ENCODE data around the gene WIPF1.

The WIPF1 gene

GRCh38 chr2:174632841-174633622, 35.4 kb upstream of the WIPF1 start:
- TF ChIP-seq POLR2AphosphoS5 (IDR thresholded peaks at IDR 0.05; ENCODE audit: low read depth, low read length) = no peak
- no peak for TF ChIP-seq REST (IDR thresholded peaks at IDR 0.05; ENCODE audit: insufficient read depth in 1 of 2, low read depth in 2 of 2, low read length in 2 of 2)
- no peak for TF ChIP-seq FOXP2 (optimal IDR thresholded peaks at IDR 0.05; ENCODE audit: borderline replicate concordance, extremely low read depth, extremely low read length, insufficient read depth)
- no peak for TF ChIP-seq SIN3A (IDR thresholded peaks at IDR 0.05; ENCODE audit: borderline replicate concordance, insufficient read depth, low read length)
- no peak for TF ChIP-seq TAF1 (IDR thresholded peaks at IDR 0.05; ENCODE audit: borderline replicate concordance, insufficient read depth, low read length)

DNA sequence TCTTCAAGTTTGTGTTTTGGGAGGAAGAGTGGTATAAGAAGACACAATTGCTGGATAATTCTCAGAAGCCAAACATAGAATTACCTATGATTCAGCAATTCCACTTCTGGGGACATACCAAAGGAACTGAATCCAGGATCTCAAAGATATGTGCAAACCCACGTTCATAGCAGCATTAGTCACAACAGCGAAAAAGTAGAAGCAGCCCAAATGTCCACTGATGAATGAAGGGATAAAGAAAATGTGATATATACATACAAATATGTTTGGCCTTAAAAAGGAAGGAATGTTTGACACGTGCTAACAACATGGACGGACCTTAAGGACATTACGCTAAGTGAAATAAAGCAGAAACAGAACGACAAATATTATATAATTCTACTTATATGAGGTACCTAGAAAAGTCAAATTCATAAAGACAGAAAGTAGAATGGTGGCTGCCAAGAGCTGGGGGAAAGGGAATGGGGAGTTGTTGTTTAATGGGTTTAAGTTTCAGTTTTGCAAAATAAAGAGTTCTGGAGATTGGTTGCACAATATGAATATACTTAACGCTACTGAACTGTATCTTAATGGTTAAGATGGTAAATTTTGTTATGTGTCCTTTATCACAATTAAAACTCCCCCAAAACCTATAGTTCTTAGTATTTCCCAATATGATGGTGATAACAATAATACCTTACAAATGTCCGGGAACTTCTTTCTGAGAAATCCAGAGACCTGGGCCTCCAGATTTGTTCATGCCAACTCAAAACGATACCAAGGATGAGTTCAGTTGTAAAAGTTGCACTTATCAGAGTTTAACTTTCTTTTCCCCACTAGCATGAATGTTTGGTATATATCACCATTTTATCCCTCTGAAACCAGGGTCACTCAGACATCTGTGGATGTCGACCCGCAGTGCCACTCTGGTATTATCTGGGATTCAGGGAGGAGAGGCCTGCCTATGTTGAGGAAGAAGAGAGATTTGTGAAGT, 33.7 kb upstream of the WIPF1 start:
- no peak for TF ChIP-seq POLR2AphosphoS5 (IDR thresholded peaks at IDR 0.05; ENCODE audit: low read depth, low read length)
- no peak for TF ChIP-seq FOXP2 (optimal IDR thresholded peaks at IDR 0.05; ENCODE audit: borderline replicate concordance, extremely low read depth, extremely low read length, insufficient read depth)
- no peak for TF ChIP-seq REST (IDR thresholded peaks at IDR 0.05; ENCODE audit: insufficient read depth in 1 of 2, low read depth in 2 of 2, low read length in 2 of 2)
- no peak for TF ChIP-seq SIN3A (IDR thresholded peaks at IDR 0.05; ENCODE audit: borderline replicate concordance, insufficient read depth, low read length)
- no peak for TF ChIP-seq TAF1 (IDR thresholded peaks at IDR 0.05; ENCODE audit: borderline replicate concordance, insufficient read depth, low read length)

GRCh38 chr2:174630107-174630506, 32.5 kb upstream of the WIPF1 start:
- TF ChIP-seq FOXP2 (optimal IDR thresholded peaks at IDR 0.05; ENCODE audit: borderline replicate concordance, extremely low read depth, extremely low read length, insufficient read depth) = no peak
- no peak for TF ChIP-seq REST (IDR thresholded peaks at IDR 0.05; ENCODE audit: insufficient read depth in 1 of 2, low read depth in 2 of 2, low read length in 2 of 2)
- TF ChIP-seq POLR2AphosphoS5 (IDR thresholded peaks at IDR 0.05; ENCODE audit: low read depth, low read length) = no peak

- no peak for TF ChIP-seq POLR2AphosphoS5 (IDR thresholded peaks at IDR 0.05; ENCODE audit: low read depth, low read length)
Observed at GRCh38 chr2:174629506-174629905, 31.9 kb upstream of the WIPF1 start.

DNA sequence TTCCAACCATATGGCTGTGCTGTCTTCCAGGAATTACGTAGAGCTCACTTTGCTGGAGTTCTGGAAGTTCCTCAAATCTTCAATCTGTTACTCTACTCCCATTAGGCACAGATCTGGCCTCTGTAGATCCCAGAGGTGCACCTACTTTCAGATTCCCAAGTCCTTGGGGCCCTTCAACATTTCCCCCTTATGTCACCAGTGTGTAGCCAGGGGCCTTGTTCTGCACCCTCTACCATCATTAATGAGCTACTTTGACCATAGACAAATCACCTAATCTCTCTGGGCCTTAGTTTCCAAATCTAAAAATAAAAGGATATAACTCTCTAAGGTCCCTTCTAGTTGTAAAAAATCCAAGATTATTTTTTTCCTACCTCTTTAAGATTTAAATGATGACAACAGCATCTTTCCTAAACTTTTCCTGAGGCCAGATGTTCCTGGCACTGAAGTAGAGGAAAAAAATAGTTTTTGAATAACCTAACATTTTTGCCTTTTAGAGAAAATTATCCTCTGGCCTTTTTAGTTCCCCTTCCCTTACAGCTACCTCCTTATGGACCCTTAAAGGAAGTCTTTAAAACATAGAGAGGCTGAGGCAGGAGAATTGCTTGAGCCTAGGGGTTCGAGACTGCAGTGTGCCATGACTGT, 31.0 kb upstream of the WIPF1 start:
- no peak for TF ChIP-seq TAF1 (IDR thresholded peaks at IDR 0.05; ENCODE audit: borderline replicate concordance, insufficient read depth, low read length)
- TF ChIP-seq POLR2AphosphoS5 (IDR thresholded peaks at IDR 0.05; ENCODE audit: low read depth, low read length) = no peak
- TF ChIP-seq REST (IDR thresholded peaks at IDR 0.05; ENCODE audit: insufficient read depth in 1 of 2, low read depth in 2 of 2, low read length in 2 of 2) = no peak
- TF ChIP-seq SIN3A (IDR thresholded peaks at IDR 0.05; ENCODE audit: borderline replicate concordance, insufficient read depth, low read length) = no peak
- TF ChIP-seq FOXP2 (optimal IDR thresholded peaks at IDR 0.05; ENCODE audit: borderline replicate concordance, extremely low read depth, extremely low read length, insufficient read depth) = no peak

Measured in PFSK-1 (cell line).